ENCODE data around the gene DBP.

DNA sequence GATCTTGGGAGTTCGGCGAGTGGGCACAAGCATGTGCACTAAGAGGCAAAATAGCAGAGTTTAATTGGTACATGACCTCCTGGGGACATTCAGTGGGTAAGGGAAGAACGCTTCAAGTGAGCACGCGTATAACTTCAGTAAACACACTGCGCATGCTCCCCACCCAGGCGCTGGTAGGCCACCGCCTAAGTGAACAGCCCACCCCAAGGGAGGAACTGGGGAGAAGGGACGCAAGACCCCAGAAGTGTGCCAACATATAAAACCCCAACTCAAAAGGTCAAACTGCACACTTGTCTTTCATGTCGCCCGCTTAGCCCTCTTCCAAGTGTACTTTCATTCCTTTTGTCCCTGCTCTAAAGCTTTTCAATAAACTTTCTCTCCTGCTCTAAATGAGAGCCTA, 46.2 kb upstream of the DBP start:
- TF ChIP-seq EZH2 (IDR thresholded peaks at IDR 0.05; ENCODE audit: low read length, missing control alignments) = no peak
- no peak for TF ChIP-seq CTCF (conservative IDR thresholded peaks at IDR 0.05 in 1 of 2, IDR thresholded peaks at IDR 0.05 in 1 of 2; ENCODE audit: low read depth in 1 of 2, low read length in 2 of 2)
